Ascending aorta (tissue), 2 donors: Measurements from ENCODE around the gene RASD1. TPM values are rescaled to one million over a fixed set of nuclear protein-coding genes. Genes with fewer than 3 reads are reported as not detected.

Source experiments
- DNase-seq, 2 donors: peaks; one replicate each; pipeline ENCODE4 v3.0.0-alpha.2; 2019; ENCODE audit warnings: low spot score in 2 of 2
- H3K27ac ChIP-seq, 2 donors: fragments of 200-600 bp; sonication (generic); one replicate each; pipeline ENCODE4 v1.5.1; 2016 to 2017; ENCODE audit warnings: mild to moderate bottlenecking in 1 of 2
- H3K27me3 ChIP-seq: fragments of 200-600 bp; sonication (generic); one replicate; pipeline ENCODE4 v1.5.1; 2017
- H3K36me3 ChIP-seq, 2 donors: fragments of 200-600 bp; sonication (generic); one replicate each; pipeline ENCODE4 v1.5.1; 2016
- H3K4me1 ChIP-seq, 2 donors: fragments of 200-600 bp; sonication (generic); one replicate each; pipeline ENCODE4 v1.5.1; 2016 to 2017; ENCODE audit warnings: mild to moderate bottlenecking in 1 of 2
- H3K4me3 ChIP-seq, 2 donors: fragments of 200-600 bp; sonication (generic); one replicate each; pipeline ENCODE4 v1.5.1; 2016 to 2017; ENCODE audit warnings: mild to moderate bottlenecking in 1 of 2
- H3K9me3 ChIP-seq, 2 donors: fragments of 200-600 bp; sonication (generic); one replicate each; pipeline ENCODE4 v1.5.1; 2016
- intact Hi-C: fragments of 100-400 bp; cut with DNase I; formaldehyde crosslinking; loops from one replicate; pipeline ENCODE4 v1.15.1; 2023
- total RNA-seq: library from RNA; depleted of rRNA; stranded (reverse); fragments of >200 nt; gene quantifications from one replicate; pipeline ENCODE4 v1.1.0, GENCODE V29; 2016
- TF ChIP-seq, protein P1 (sequence below), 3 experiments: fragments of 200-600 bp in 2 of 3; fragments of 450-650 bp in 1 of 3; sonication (generic) in 2 of 3; IDR thresholded peaks; one replicate each; pipeline ENCODE4 v1.5.1; 2016 to 2019; ENCODE audit warnings: antibody characterized with exemption in 3 of 3, mild to moderate bottlenecking in 1 of 3, moderate library complexity in 1 of 3

Gene RASD1
- total RNA-seq, 1 donor from 2014 or later: 293 TPM

GRCh38 chr17:17514361-17514992 lies 18.3 kb upstream of the RASD1 start:
- no peaks in the 10 kb centered on the region for H3K27me3 ChIP-seq
- H3K9me3 ChIP-seq: no peaks in the 10 kb centered on the region
- H3K4me3 ChIP-seq: no peak overlapping the region
- no peak overlapping the region for H3K27ac ChIP-seq
- intact Hi-C loops: no loop called here
- H3K36me3 ChIP-seq: no peaks in the 10 kb centered on the region
- TF ChIP-seq, protein P1, sequence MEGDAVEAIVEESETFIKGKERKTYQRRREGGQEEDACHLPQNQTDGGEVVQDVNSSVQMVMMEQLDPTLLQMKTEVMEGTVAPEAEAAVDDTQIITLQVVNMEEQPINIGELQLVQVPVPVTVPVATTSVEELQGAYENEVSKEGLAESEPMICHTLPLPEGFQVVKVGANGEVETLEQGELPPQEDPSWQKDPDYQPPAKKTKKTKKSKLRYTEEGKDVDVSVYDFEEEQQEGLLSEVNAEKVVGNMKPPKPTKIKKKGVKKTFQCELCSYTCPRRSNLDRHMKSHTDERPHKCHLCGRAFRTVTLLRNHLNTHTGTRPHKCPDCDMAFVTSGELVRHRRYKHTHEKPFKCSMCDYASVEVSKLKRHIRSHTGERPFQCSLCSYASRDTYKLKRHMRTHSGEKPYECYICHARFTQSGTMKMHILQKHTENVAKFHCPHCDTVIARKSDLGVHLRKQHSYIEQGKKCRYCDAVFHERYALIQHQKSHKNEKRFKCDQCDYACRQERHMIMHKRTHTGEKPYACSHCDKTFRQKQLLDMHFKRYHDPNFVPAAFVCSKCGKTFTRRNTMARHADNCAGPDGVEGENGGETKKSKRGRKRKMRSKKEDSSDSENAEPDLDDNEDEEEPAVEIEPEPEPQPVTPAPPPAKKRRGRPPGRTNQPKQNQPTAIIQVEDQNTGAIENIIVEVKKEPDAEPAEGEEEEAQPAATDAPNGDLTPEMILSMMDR (IDR thresholded peaks at IDR 0.05): no peak
- peaks cover 0 to 9% of the 10 kb centered on the region in 2 donors for H3K4me1 ChIP-seq
- no peak for DNase-seq

DNA sequence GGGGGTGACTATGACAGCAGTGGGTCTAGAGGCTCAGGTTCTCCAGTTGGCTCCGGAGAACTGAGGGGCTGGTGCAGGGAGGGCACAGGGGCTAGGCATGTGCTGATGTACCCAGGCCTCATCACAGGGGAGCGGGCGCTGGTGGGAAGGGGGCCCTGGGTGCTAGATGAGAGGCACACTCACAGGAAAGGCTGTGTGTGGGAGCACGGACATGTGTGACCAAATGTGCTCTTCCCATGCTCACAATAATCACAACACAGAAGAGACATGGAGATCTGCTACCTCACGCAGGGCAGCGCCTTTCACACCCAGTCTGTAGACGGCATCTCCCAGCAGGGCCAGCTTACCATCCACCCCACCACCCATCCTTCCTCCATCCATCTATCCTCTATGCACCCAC lies 17.4 kb upstream of the RASD1 start:
- Histone ChIP-seq H3K4me3 (no peak overlapping the region), H3K9me3 (no peaks in the 10 kb centered on the region), H3K36me3 (no peaks in the 10 kb centered on the region), H3K4me1 (peaks cover 0 to 9% of the 10 kb centered on the region in 2 donors), H3K27me3 (no peaks in the 10 kb centered on the region), H3K27ac (no peak overlapping the region)
- TF ChIP-seq, protein P1 (IDR thresholded peaks at IDR 0.05): no peak
- intact Hi-C loops: no loop called here
- no peak for DNase-seq

DNA sequence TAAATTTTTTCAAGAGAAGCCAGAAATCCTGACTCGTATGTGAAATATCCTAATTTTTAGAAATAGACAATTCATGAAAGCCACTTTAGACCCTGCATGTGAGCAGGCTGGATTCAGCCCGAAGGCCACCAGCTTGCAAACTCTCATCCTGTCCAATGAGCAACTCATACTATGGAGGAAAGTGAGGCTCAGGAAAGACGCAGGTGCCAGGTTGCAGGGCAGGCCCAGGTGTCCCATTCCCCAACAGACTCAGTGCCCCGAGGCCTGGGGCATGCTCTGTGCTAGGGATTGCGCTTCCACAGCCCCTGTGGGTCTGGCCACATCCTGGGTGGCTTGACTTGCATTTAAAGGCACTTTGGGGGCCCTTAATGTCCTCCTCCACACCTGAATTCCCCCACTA lies 16.7 kb upstream of the RASD1 start:
- DNase-seq: no peak
- Histone ChIP-seq H3K27me3 (no peaks in the 10 kb centered on the region), H3K4me3 (no peak overlapping the region), H3K36me3 (no peaks in the 10 kb centered on the region), H3K9me3 (no peaks in the 10 kb centered on the region), H3K4me1 (peaks cover 0 to 9% of the 10 kb centered on the region in 2 donors), H3K27ac (no peak overlapping the region)
- TF ChIP-seq, protein P1 (IDR thresholded peaks at IDR 0.05): no peak
- intact Hi-C loops: no loop called here

DNA sequence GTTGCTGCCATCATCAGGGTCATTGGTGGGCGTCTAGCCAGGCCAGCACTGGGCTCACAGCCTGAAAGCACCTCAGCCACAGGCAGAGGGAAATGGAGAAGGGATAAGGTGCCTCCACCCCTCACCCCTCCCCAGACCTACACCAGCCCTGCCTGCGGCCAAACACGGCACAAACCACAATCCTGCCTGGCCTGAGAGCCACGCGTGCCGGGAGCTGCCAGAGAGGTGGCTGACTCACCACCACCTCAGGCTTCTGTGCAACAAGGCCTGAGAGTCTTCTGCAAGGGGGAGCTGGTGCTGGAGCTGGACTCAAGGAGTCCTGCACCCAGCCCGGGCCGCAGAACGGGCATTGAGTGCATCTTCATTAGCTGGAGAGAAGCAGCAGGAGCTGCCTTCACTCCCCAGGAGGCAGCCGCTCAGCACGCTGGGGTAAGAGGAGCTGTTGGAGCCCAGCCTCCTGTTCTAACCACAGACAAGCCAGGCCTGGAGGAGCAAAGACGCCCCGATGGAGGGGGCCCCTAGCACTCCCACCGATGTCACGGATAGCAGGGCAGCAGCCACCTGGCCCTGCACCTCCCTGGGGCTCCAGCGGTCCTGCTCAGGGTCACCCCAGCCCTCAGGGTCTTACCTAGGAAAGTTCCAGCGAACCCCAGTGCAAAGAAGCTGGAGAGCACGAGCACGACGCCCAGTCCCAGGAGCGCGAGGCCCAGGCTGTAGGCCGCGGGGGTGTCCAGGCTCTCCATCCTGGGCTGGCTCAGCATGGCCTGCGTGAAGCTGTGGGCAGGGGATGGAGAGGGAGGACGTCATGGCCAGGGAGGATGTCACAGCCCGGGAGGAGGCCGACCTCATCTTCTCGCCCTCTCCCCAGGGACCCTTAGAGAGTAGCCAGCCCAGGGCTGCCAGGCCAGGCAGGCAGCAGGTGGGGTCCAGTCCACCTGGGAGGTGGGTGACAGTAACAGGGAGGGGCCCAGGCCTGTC lies 16.0 kb upstream of the RASD1 start:
- TF ChIP-seq, protein P1 (IDR thresholded peaks at IDR 0.05): no peak
- DNase-seq: no peak
- H3K4me3 ChIP-seq: no peak overlapping the region
- H3K27ac ChIP-seq: no peak overlapping the region
- H3K9me3 ChIP-seq: no peaks in the 10 kb centered on the region
- intact Hi-C loops: no loop called here
- H3K4me1 ChIP-seq: peaks cover 0 to 9% of the 10 kb centered on the region in 2 donors
- H3K27me3 ChIP-seq: no peaks in the 10 kb centered on the region
- H3K36me3 ChIP-seq: no peaks in the 10 kb centered on the region

DNA sequence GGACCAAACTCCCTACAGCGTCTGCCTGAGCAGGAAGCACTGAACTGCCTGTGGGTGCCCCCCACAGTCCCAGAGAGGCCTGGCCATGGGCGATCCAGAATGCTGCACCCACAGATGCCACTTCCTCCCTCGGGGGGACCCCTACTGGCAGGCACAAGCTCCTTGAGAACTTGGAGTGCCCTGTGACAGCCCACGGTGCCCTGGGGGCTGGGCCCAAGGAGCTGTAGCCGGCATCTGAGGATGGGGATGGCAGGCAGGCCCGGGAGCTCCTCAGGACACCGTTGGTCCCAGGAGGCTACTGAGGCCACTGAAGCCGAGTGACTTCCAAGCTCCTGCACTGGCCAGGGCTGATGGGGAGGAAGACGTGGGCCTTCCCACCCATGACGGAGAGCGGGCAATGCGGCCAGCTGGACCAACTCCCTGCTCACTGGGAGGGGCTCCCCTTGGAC lies 15.1 kb upstream of the RASD1 start:
- Histone ChIP-seq H3K9me3 (no peaks in the 10 kb centered on the region), H3K27ac (no peak overlapping the region), H3K27me3 (no peaks in the 10 kb centered on the region), H3K4me3 (no peak overlapping the region), H3K36me3 (no peaks in the 10 kb centered on the region), H3K4me1 (peaks cover 0 to 9% of the 10 kb centered on the region in 2 donors)
- TF ChIP-seq, protein P1 (IDR thresholded peaks at IDR 0.05): no peak
- no peak for DNase-seq
- intact Hi-C loops: no loop called here
